Stimulated activated CD4-positive, alpha-beta T cell treated with anti-CD3 and anti-CD28 coated beads, Interleukin-1b, Interleukin-23, amount 100 ng/mL, for 24 hours (primary cell): ENCODE data around the gene VAV2.
"Not testable (repeated sequence)": the region's sequence is repeated elsewhere in the genome, so short reads cannot be mapped to it uniquely, and the experiment has no call there.

Experiments
- DNase-seq, 4 experiments: peaks; one replicate each; pipeline ENCODE4 v3.0.0-alpha.2; 2020; ENCODE audit warnings: low read depth in 4 of 4, low spot score in 1 of 4

Gene VAV2

DNA sequence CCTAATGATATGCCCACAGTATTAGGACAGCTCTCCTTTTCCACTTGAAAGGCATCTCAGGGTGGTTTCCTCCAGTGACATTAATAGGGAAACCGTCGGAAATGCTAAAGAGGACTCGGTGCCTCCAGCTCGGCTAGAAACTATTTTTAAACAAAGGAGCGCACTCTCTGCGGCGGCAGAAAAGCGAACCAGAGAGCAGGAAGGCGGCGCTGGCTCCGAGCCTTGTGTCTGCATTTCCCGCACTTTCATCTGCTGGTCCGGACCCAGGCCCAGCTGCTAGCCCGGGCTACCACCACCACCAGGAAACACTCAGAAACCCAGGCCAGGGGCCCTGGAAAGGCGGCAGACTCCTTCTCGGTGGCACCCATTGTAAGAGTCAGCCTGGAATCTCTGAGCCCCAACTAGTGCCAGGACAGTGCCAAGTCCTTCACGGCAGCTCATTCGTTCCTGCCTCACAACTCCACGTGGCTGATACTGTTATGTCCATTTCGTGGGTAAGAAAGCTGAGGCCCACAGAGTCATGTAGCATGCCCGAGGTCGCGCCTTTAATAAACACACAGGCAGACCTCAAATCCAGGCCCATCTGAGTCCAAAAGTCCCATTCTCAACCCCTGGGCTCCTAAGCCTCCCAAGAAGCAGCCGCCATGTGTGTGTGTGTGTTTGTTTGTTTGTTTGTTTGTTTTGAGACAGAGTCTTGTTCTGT, 73.9 kb downstream of the VAV2 start:
- DNase-seq, result no peak

DNA sequence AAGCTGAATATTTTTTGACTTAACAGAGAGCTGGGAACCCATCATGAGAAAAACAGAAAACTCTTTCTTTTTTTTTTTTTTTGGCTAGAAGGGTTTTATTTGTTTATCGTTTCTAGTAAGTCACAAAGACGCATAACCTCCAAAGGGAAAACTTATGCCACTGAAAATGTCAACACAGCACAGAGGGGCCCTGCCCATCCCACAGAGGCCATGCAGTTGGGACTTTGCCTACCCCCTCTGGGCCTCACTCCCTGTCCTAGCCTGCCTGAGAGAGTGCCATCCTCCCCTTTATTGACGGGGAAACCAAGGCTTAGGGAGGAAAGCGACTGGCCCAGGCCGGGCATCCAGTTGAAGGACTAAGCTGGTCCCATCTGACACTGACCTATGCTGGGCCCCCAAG, 74.7 kb downstream of the VAV2 start:
- DNase-seq, result no peak

DNA sequence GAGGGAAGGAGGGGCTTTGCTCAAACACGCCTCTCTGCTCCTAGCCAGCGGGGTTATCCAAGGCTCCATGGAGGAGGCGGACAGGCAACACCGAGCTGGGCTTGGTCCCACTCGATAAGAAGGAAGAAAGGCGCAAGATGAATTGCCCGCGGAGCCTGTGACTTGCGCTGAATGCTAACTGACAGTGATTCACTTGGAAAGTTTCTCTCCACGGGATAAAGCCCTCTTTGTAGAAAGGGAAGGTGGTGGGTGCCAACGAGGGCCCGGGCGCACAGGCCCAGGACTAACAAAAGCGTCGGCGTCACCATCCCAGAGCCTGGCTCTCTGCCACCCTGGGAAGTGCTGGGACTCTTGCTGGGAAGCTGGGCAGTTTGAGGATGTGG, 76.0 kb downstream of the VAV2 start:
- no peak for DNase-seq

DNA sequence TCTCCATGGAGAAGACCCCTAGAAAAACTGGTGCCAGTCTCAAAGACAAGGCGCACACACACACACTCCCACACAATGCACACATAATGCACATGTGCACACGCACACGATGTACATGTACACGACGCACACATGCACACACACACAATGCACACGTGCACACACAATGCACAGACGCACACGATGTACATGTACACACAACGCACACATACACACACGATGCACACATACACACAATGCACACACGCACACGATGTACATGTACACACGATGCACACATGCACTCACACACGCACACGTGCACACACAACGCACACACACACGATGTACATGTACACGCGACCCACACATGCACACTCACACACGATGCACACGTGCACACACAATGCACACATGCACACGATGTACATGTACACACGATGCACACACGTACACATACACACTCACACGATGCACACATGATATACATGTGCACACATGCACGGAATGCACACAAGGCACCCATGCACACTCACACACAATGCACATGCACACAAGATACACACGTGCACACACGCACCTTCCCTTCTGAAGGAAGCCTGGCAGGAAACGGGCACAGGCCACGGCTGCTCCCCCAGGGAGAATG, 76.5 kb downstream of the VAV2 start:
- no peak for DNase-seq

DNA sequence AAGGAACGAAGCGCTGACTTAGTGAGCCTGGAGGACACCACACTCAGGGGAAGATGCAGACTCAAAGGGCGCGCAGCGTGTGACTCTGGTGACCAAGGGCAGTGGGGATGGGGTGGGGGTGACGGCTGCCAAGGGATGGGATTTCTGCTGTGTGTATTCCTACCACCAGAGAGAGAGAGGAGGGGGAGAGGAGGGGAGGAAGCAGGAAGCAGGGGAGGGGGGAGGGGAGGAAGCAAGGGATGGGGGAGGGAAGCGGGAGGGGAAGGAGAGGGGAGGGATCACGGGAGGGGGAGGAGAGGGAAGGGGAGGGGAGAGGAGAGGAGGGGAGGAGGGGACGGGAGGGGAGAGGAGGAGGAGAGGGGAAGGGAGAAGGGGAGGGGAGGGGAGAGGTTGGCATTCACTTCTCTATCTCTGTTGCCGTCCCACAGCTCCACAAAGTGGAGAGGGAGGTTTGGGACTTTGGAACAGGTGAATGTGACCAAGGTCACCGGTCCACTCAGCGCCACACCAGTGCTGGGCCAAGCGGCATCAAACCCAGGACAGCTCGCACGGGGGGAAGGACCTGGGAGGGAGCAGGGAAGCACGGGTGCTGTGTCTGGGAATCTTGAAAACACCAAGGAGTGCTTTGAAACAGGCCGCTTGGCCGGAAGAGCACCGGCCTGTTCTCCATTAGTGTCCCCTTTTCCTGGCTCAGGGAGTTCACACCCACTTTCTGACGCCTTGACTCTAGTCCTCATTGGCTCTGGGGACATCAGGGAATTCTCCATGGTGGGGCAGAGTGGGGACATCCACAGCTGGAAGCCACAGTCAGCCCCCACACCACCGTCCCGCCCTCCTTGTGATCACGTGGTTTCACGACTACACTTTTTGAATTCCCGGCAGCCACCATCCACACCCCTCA, 77.4 kb downstream of the VAV2 start:
- no peak for DNase-seq

DNA sequence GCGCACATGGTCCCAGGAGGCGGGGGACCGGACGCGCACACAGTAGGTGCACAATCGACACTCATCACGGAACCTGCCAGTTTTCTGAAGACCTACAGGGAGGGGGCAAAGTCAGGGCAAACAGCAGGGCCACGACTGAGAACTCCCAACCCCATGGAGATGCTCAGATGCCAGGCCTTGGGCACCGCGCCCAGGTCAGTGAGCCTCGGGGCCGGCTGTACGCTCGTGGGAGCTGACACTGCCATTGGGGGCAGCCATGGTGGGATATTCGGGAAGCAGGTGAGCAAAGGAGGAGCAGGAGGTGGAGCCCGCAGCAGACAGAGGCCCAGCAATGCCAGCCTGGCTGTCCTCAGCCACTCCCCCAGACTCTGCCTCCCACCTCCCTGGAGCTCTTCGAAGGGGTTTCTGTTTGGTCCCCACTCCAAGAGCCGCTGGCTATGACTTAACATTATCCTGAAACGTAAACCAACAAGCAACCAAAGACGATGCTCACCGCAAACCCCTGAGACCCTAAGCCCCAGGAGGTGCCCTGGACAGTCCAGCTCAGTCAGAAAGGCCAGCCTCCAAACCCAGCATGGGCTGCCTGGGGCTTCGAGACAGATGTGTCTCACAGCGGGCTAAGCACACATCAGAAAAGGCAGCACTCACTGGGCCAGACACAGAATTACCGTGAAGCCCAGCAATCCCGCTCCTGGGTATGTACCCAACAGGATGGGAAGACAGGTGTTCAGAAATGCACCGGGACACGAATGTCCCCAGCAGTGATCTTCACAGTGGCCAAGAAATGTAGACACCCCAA, 78.4 kb downstream of the VAV2 start:
- no peak for DNase-seq

DNA sequence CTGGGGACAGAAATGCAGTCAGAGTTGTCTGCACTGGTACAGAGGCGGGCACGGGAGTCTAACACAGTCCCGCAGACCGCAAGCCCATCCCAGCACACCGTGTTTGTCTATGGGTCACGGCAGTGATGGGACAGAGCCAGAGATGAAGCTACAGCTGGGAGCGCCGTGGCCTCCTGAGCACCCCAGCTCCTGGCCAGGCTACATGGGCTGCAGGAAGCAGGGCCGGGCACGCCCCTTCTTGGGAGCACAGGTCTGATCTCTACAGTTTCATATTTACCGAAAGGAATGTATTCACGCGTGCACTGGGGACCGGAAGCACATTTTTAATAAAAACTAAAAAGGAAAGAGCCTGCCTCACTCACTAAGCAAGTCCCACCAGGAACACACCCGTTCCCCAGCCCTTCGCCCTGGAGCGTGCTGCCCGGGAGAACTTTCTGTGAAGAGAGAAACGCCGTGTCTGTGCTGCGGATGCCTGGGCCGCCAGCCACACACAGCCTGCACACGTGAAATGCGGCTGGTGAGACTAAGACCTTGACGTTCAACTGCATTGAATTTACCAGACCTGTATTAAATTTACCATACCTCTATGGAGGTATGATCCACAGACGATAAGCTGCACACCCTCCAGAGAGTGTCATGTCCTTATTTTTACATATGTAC, 81.1 kb downstream of the VAV2 start:
- DNase-seq, result no peak

DNA sequence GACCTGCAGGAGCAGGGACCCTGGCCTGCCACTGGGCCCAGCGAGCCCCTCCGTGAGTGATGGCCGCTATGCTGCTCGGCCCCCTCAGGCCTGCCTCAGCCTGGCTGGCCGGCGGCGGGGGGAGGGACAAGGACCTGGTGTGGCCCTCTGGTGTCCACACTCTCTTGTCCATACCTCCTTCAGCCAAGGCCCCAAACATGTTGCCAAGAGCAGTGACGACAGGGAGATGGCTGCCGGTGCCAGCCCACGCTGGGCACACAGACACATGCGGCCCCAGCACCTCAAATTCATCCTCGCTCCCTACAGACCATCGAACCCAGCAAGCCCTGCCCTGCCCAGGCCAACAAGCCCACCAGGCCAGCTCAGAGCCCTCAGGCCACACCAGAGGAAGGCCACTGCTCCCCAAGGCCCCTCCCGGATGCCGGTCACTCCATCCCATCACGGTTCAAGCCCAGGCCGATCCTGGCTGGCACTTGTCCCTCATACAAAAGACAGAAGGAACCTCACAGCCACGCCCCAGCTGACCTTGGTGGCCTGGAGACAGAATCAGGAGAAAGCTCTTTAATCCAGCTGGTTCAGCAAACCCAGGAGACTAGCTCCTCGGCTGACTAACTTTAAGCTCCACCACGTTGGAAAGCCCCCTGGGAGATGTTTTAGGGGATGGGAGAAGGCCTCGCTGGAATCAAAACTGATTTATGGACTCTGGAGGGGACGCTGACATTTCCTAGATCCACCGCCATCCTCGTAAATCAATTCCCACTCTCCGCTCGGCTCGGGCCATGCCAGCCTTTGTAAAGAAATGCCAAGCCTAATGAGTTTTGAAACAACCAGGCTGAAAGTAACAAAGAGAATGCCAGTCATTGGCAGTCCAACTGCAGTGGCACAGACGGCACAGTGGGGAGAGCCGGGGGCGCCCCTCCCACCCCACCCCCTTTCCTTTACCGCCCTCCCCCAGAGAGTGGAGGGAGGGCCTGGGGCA, 84.9 kb downstream of the VAV2 start:
- DNase-seq, result no peak

DNA sequence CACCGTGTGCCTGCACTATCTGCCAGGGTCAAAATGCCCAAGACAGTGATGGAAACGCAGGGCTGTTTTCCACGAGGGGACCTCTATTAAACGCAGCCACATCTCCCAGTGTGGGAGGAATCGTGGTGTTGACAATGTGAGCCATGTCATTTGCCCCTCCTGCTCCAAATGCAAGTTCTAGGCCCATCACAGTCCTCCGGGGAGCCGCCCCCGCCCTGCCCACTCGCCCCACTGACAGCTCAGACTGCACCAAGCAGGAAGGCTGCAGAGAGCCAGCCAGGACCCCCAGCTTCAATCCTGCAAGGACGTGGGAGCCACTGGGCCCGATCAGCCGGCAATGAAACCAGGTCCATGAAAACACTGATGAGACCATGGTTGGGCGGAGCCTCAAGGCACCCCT, 85.9 kb downstream of the VAV2 start:
- DNase-seq, result no peak

DNA sequence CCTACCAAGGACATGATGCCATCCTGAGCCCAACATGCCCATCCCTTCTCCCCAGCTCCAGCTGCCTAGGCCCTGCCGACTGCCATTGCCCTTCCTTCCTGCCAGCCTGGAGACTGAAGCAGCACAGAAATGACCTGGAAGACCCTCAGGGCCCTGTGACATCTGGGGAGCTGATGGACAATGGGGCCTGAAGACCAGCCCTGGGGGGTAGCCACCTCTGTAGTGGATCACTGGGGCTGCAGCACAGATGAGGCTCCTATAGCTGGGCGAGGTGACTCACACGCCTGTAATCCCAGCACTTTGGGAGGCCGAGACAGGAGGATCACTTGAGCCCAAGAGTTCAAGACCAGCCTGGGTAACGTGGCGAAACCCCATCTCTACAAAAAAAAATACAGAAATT, 86.6 kb downstream of the VAV2 start:
- DNase-seq, result no peak

DNA sequence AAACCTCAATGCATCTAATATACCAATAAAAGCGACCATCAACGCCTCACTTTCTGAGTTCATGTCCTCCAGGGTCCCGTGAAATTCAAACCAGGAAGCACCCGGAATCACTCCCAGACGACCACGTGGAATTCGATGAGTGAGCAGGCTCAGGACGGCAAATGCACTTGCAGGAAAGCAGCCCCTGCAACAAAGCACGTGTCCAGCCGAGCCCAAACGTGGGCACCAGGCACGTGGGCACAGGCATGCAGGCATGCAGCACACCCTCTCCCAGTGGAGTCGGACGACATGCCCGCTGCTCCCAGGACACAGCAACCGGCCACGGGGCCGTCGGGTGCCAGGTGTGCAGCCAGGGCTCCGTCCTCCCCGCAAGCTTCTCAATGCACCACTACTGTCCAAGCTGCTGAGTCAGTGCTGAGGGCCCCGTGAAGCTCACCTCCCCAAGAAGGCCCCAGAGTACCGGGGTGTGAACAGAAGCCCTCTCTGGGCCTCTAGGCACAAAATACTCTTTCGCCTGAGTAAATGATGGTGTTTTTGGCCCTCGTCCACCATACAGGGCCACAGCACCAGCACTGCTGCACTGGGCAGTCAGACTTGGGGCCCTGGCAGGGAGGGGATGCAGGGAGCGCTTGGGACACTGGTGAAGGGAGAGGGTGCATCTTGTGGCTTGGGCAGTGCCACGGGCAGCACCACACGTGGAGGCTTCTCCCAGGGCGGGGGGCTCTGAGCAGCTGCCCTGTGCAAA, 87.6 kb downstream of the VAV2 start:
- DNase-seq, result no peak

DNA sequence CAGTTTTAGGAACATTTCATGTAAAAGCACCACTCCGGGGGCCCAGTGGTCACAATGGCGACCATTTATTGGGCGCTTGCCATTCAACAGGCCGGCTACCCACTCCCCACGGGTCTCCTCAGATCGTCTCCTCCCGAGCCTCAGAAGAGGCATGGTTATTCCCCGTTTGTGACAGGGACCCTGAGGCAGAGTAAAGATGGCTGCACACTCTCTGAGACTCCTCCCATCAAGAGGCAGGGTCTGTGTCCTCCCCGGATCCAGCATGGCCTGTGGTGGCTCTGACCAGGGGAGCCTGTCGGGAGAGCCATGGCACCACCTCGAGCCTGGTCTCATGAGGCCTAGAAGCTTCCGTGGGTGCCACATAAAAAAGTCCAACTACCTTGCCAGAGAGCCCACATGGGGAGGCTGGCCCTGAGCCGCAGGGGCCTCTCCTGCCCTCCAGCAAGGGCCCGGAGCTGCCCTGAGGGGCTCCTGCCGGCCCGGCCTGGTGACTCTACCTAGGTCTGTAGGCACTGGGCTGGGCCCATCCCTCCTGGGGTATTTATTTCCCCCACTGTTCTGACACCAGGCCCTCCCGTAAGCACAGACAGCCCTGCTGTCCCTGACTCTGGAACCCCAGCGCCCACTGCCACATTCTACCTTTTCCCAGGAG, 90.8 kb downstream of the VAV2 start:
- DNase-seq, result no peak

DNA sequence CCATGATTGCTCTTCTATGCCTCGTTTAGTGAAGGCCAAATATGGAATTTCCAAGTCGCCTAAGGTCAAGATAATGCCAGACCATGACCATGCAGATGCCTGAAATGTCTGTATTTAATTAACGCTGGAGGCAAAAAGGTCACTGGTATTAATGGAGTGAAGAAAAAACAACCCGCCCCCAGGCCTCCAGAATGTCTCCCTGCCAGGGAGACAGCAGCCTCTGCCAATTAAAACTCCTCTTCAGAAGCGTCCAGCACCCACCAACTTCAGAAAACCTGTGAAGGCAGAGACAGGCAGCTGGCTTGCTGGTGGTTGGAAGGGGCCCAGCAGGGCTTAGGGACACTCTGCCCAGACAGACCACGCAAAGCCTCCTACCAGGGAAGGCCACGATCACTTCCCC, 94.4 kb downstream of the VAV2 start:
- no peak for DNase-seq

DNA sequence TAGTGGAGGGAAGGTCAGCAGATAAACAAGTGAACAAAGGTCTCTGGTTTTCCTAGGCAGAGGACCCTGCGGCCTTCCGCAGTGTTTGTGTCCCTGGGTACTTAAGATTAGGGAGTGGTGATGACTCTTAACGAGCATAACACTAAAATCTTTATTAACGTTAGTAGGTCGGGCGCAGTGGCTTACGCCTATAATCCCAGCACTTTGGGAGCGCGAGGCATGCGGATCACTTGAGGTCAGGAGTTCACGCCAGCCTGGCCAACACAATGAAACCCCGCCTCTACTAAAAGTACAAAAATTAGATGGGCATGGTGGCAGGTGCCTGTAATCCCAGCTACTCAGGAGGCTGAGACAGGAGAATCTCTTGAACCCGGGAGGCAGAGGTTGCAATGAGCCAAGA, 96.1 kb downstream of the VAV2 start:
- DNase-seq, result not testable (repeated sequence)

DNA sequence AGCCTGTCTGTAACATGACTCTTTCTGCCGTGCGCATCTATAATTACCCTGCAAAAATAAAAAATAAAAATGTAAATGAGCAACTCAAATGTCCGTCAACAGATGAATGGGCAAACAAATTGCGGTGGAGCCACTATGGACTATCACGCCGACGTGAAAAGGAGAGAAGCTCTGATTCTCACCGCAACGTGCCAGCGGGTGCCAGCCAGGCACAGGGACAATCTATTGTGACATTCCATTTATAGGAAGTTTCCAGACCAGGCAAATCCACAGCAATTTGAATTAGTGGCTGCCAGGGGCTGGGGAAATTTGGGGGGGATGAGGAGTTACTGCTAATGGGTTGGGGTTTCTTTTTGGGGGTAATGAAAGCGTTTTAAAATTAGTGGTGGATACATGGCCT, 96.8 kb downstream of the VAV2 start:
- no peak for DNase-seq

DNA sequence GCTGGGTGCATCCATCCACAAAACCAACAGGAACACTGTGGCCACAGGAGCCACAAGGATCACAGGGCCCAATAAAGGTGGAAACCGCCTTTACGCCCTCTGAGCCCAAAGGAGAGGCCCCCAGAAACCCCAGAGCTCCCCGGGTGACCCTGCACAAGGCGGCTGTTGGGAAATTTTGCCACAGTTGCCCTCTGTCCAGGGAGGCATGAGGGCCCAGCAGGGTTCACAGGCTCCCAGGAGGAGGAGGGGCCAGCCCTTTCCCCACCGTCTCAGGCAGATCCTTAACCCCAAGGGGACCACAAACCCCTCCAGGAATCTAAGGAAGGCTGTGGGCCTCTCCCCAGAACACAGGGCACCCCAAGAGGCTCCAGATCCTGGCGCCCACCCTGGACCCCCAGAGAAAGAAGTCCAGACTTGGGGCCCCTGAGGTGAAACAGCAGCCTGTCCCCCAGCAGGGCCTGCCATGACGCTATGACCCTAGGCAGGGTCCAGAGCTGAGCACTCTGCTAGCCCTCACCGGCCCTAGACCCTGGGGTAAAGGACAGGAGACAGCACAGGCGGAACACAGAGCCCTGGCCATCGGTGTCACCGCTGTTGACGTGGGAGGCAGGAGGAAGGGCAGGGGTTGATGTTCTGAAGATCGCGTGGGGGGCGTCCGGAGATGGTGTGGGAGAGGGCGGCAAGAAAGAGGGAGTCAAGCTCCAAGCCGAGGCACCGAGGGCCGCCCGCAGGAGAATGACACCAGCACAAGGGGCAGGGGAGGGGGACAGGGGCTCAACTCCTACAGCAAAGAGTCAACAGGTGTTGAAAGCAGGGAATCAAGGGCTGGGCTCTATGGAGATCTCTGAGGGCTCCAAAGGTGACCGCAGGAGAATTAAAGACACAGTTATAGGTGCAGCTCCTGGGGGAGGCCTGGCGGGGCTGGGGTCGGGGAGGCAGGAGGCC, 97.5 kb downstream of the VAV2 start:
- no peak for DNase-seq
